SU-DHL-6 (cell line): Measurements from ENCODE around the gene NPAS1.

Source experiments
- H2AFZ ChIP-seq: fragments of 200-600 bp; sonication (generic); 2 replicates; pipeline ENCODE4 v1.6.1; 2014; ENCODE audit warnings: low read depth, mild to moderate bottlenecking, moderate library complexity, mixed read lengths, antibody characterized with exemption, low read length; ENCODE audit not compliant: severe bottlenecking
- H3F3A ChIP-seq: fragments of 200-600 bp; shearing (Covaris generic); 2 replicates; pipeline ENCODE4 v1.6.0; 2016; ENCODE audit warnings: antibody characterized with exemption, mild to moderate bottlenecking; ENCODE audit not compliant: insufficient read depth
- H3K27ac ChIP-seq: fragments of 200-600 bp; sonication (generic); 2 replicates; pipeline ENCODE4 v1.5.1; 2016; ENCODE audit warnings: low read depth, mild to moderate bottlenecking, low read length, moderate library complexity, mixed read lengths
- H3K27me3 ChIP-seq: fragments of 200-600 bp; sonication (generic), shearing (Covaris generic); 2 replicates; pipeline ENCODE4 v1.6.0; 2014; ENCODE audit warnings: mild to moderate bottlenecking, low read length
- H3K36me3 ChIP-seq: fragments of 200-600 bp; sonication (generic); 2 replicates; pipeline ENCODE4 v1.6.1; 2014; ENCODE audit warnings: mild to moderate bottlenecking, low read length, mixed read lengths
- H3K4me2 ChIP-seq: fragments of 300-600, 200-600 bp; shearing (Covaris generic), sonication (generic); 2 replicates; pipeline ENCODE4 v1.6.0; 2014; ENCODE audit warnings: low read length, low read depth, mild to moderate bottlenecking; ENCODE audit not compliant: poor library complexity, severe bottlenecking
- H3K4me3 ChIP-seq: fragments of 200-600 bp; sonication (generic); 2 replicates; pipeline ENCODE4 v1.5.1; 2014; ENCODE audit warnings: antibody characterized with exemption, low read length, mild to moderate bottlenecking, mixed read lengths; ENCODE audit not compliant: insufficient read depth, poor library complexity, severe bottlenecking
- H3K79me2 ChIP-seq: fragments of 200-600 bp; sonication (generic); 2 replicates; pipeline ENCODE4 v1.6.1; 2014; ENCODE audit warnings: mild to moderate bottlenecking, low read length, moderate library complexity; ENCODE audit not compliant: insufficient read depth
- H3K9ac ChIP-seq: fragments of 200-600 bp; sonication (generic); 2 replicates; pipeline ENCODE4 v1.7.0; 2014; ENCODE audit warnings: mild to moderate bottlenecking, low read length
- H3K9me2 ChIP-seq: fragments of 200-600 bp; sonication (generic); replicated peaks from 2 replicates; pipeline ENCODE4 v1.6.1; 2014; ENCODE audit warnings: low read length; ENCODE audit not compliant: insufficient read depth
- H3K9me3 ChIP-seq: fragments of 200-600 bp; sonication (generic); 2 replicates; pipeline ENCODE4 v1.6.1; 2014; ENCODE audit warnings: low read length, mixed read lengths; ENCODE audit not compliant: insufficient read depth
- H4K20me1 ChIP-seq: fragments of 200-600 bp; sonication (generic); 2 replicates; pipeline ENCODE4 v1.6.1; 2014; ENCODE audit warnings: low read depth, mild to moderate bottlenecking, antibody characterized with exemption, low read length, moderate library complexity, mixed read lengths
- CTCF ChIP-seq: fragments of 200-600 bp; sonication (generic); IDR thresholded peaks from one replicate; pipeline ENCODE4 v1.5.1; 2017; ENCODE audit warnings: antibody characterized with exemption, mild to moderate bottlenecking, low read length, moderate library complexity; ENCODE audit not compliant: insufficient read depth, poor library complexity, severe bottlenecking
- EZH2phosphoT487 ChIP-seq: fragments of 200-600 bp; sonication (generic), shearing (Covaris generic); conservative IDR thresholded peaks from 2 replicates; pipeline ENCODE4 v1.6.1; 2018; ENCODE audit warnings: mild to moderate bottlenecking, antibody characterized with exemption, low read length, moderate library complexity, mixed read lengths

NPAS1 gene

DNA sequence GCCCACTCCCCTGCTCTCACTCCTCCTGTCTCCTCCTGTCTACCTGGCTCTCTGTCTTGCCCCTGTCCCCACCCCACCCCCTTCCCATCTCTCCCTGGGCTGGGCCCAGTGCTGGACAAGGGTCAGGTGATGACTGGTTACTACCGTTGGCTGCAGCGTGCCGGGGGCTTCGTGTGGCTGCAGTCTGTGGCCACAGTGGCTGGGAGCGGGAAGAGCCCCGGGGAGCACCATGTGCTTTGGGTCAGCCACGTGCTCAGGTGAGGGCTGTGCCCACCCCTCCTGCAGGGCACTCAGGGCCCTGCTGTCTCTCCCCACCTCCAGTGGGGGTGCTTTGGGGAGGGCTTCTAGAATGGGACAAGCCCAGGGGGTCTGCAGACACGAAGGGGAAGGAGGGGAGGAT, 21.2 kb downstream of the NPAS1 start:
- H3K9me3 ChIP-seq, result no peaks in the 10 kb centered on the region
- H3K4me3 ChIP-seq, result no peak overlapping the region
- no peaks in the 10 kb centered on the region for H4K20me1 ChIP-seq
- no peak overlapping the region for H3K9ac ChIP-seq
- TF ChIP-seq CTCF (no peak), EZH2phosphoT487 (no peak)
- H3F3A ChIP-seq, result no peaks in the 10 kb centered on the region
- no peaks in the 10 kb centered on the region for H3K36me3 ChIP-seq
- H3K4me2 ChIP-seq, result no peak overlapping the region
- no peaks in the 10 kb centered on the region for H3K79me2 ChIP-seq
- no peaks in the 10 kb centered on the region for H3K27me3 ChIP-seq
- H3K9me2 ChIP-seq, result no peaks in the 10 kb centered on the region
- no peak overlapping the region for H2AFZ ChIP-seq
- H3K27ac ChIP-seq, result no peak overlapping the region

- TF ChIP-seq CTCF (no peak), EZH2phosphoT487 (no peak)
- Histone ChIP-seq H3K27me3 (no peaks in the 10 kb centered on the region), H3K9ac (no peak overlapping the region)
These were observed 25.6 kb downstream of the NPAS1 start for GRCh38 chr19:47044946-47045866.

DNA sequence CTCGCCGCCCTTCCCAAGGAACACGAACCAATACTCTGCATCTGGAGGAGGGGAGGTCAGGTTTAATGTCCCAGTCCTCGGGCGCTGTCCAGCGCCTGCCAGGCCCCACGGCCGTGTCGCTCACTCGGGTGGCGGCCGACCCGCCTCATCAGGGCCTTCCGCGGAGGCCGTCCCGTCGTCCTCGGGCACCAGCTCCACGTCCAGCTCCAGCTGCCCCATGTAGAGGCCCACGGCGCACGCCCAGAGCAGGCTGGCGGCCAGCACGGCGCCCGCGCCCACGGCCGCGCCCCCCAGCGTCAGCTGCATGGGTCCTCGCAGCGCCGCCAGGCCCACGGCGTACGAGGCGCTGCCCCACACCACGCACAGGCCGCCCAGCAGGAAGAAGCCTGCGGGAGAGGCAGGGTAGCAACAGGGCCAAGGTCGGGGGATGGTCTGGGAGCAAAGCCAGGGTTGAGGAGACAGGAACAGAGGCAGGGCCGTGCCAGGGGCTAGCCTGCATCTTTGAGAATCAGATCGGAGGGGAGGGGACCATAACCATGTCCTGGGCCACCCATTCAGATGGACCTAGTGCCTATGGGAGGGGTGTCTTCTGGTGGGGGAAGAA, 26.3 kb downstream of the NPAS1 start:
- TF ChIP-seq EZH2phosphoT487 (no peak), CTCF (no peak)

More at GRCh38 chr19:47044946-47045866, 25.6 kb downstream of the NPAS1 start:
- no peak overlapping the region for H3K4me3 ChIP-seq
- H3K79me2 ChIP-seq, result peaks cover 10% of the 10 kb centered on the region
- H3K27ac ChIP-seq, result no peak overlapping the region
- H4K20me1 ChIP-seq, result no peaks in the 10 kb centered on the region
- no peaks in the 10 kb centered on the region for H3F3A ChIP-seq
- H3K9me3 ChIP-seq, result no peaks in the 10 kb centered on the region
- no peaks in the 10 kb centered on the region for H3K9me2 ChIP-seq
- no peaks in the 10 kb centered on the region for H3K36me3 ChIP-seq
- H2AFZ ChIP-seq, result no peak overlapping the region
- no peak overlapping the region for H3K4me2 ChIP-seq

More for the DNA sequence above, 26.3 kb downstream of the NPAS1 start:
- Histone ChIP-seq H3K79me2 (peaks cover 10% of the 10 kb centered on the region), H3F3A (no peaks in the 10 kb centered on the region), H3K4me2 (no peak overlapping the region), H3K36me3 (no peaks in the 10 kb centered on the region), H3K4me3 (no peak overlapping the region), H4K20me1 (no peaks in the 10 kb centered on the region), H3K9me2 (no peaks in the 10 kb centered on the region), H2AFZ (no peak overlapping the region), H3K27me3 (no peaks in the 10 kb centered on the region), H3K9ac (no peak overlapping the region), H3K9me3 (no peaks in the 10 kb centered on the region), H3K27ac (no peak overlapping the region)
